Tibial artery (tissue), 4 donors: ENCODE results near the gene SLC1A4.

Source experiments
- DNase-seq, 2 donors: peaks; one replicate each; pipeline ENCODE4 v3.0.0-alpha.2; 2019
- H3K27ac ChIP-seq, 2 donors: fragments of 200-600 bp; sonication (generic) in 1 of 2; 1 replicate in 1 of 2; 2 replicates in 1 of 2; pipeline ENCODE4 v1.5.1; 2018 to 2019; ENCODE audit warnings: mild to moderate bottlenecking in 1 of 2
- H3K27me3 ChIP-seq, 2 donors: fragments of 200-600 bp; sonication (generic) in 1 of 2; one replicate each; pipeline versions ENCODE4 v1.5.1 to v1.6.0; 2016 to 2019
- H3K36me3 ChIP-seq, 3 donors: fragments of 200-600 bp; sonication (generic) in 2 of 3; one replicate each; pipeline ENCODE4 v1.5.1; 2016 to 2019; ENCODE audit warnings: mild to moderate bottlenecking in 2 of 3
- H3K4me1 ChIP-seq, 4 donors: fragments of 200-600 bp; sonication (generic) in 2 of 4; 1 replicate in 3 of 4; 2 replicates in 1 of 4; pipeline ENCODE4 v1.5.1; 2016 to 2019
- H3K4me3 ChIP-seq, 2 donors: fragments of 200-600 bp; sonication (generic) in 1 of 2; 1 replicate in 1 of 2; 2 replicates in 1 of 2; pipeline ENCODE4 v1.5.1; 2018 to 2019; ENCODE audit warnings: mild to moderate bottlenecking in 2 of 2
- H3K9me3 ChIP-seq, 3 donors: fragments of 200-600 bp; sonication (generic) in 1 of 3; one replicate each; pipeline ENCODE4 v1.5.1; 2016 to 2019
- CTCF ChIP-seq, 2 experiments: fragments of 200-600 bp in 1 of 2; fragments of 450-650 bp in 1 of 2; IDR thresholded peaks; one replicate each; pipeline ENCODE4 v1.5.1; 2017 to 2019; ENCODE audit warnings: antibody characterized with exemption in 2 of 2, mild to moderate bottlenecking in 1 of 2, moderate library complexity in 1 of 2
- intact Hi-C: fragments of 100-400 bp; cut with DNase I; formaldehyde crosslinking; loops from one replicate; pipeline ENCODE4 v1.15.0; 2023; ENCODE audit warnings: low total_unique reads

SLC1A4 gene

GRCh38 chr2:65071499-65072180 lies 82.4 kb downstream of the SLC1A4 start:
- intact Hi-C loops, result no loop called here
- Histone ChIP-seq H3K4me1 (peaks cover 0 to 67% (median 49%) of the 10 kb centered on the region in 4 donors), H3K27me3 (no peaks in the 10 kb centered on the region), H3K4me3 (no peak overlapping the region), H3K27ac (peak overlapping the region in 1 of 2 donors; percentile 2), H3K36me3 (peaks cover 29 to 55% (median 50%) of the 10 kb centered on the region in 3 donors), H3K9me3 (no peaks in the 10 kb centered on the region)
- DNase-seq, result no peak
- TF ChIP-seq CTCF (IDR thresholded peaks at IDR 0.05), result no peak

- DNase-seq, result no peak
- intact Hi-C loops, result no loop called here
- Histone ChIP-seq H3K27me3 (no peaks in the 10 kb centered on the region), H3K4me3 (no peak overlapping the region), H3K9me3 (no peaks in the 10 kb centered on the region), H3K4me1 (peaks cover 0 to 66% (median 52%) of the 10 kb centered on the region in 4 donors), H3K27ac (no peak overlapping the region), H3K36me3 (peaks cover 32 to 60% (median 55%) of the 10 kb centered on the region in 3 donors)
- TF ChIP-seq CTCF (IDR thresholded peaks at IDR 0.05), result no peak
Measured at GRCh38 chr2:65072181-65072970, 83.2 kb downstream of the SLC1A4 start.
